Ovary (tissue), 9 donors: ENCODE results near the gene OVAAL. TPM values are rescaled to one million over a fixed set of nuclear protein-coding genes. Genes with fewer than 3 reads are reported as not detected.

Experiments
- DNase-seq, 5 donors: peaks; one replicate each; pipeline ENCODE4 v3.0.0-alpha.2; 2019 to 2020
- H3K27ac ChIP-seq, 2 donors: fragments of 200-600 bp; one replicate each; pipeline versions ENCODE4 v1.5.1 to v1.8.0; 2019 to 2022
- H3K27me3 ChIP-seq: fragments of 200-600 bp; one replicate; pipeline ENCODE4 v1.8.0; 2022
- H3K36me3 ChIP-seq: fragments of 200-600 bp; sonication (generic); one replicate; pipeline ENCODE4 v1.5.1; 2019
- H3K4me1 ChIP-seq: one replicate; pipeline ENCODE4 v1.8.1; 2013; ENCODE audit warnings: mild to moderate bottlenecking, moderate library complexity; ENCODE audit not compliant: insufficient read depth
- H3K4me3 ChIP-seq: fragments of 200-600 bp; sonication (generic); one replicate; pipeline ENCODE4 v1.5.1; 2017
- H3K9me3 ChIP-seq, 2 donors: fragments of 200-600 bp in 1 of 2; sonication (generic) in 1 of 2; one replicate each; pipeline versions ENCODE4 v1.5.1 to v1.8.1; 2013 to 2019; ENCODE audit warnings: mild to moderate bottlenecking in 1 of 2, moderate library complexity in 1 of 2
- EP300 ChIP-seq: sonication (generic); formaldehyde crosslinking; IDR thresholded peaks from one replicate; pipeline ENCODE4 v1.6.1; 2017; ENCODE audit warnings: antibody characterized with exemption
- POLR2A ChIP-seq: fragments of 450-650 bp; IDR thresholded peaks from one replicate; pipeline ENCODE4 v1.6.1; 2017; ENCODE audit warnings: antibody characterized with exemption, mild to moderate bottlenecking, moderate library complexity
- WGBS, 3 donors: extraction: QIAGEN DNeasy Blood & Tissue Kit in 1 of 3; methylation state at CpG; one replicate each; pipeline versions ENCODE4 v1.1.5 to v1.1.7; 2013 to 2017; 5-methylcytosine and 5-hydroxymethylcytosine counted together
- intact Hi-C, 4 donors: fragments of 100-400 bp; cut with DNase I; formaldehyde crosslinking; loops; one replicate each; pipeline versions ENCODE4 v1.11.0 to v1.15.1; 2022 to 2023
- polyA plus RNA-seq, 2 donors: library from polyadenylated mRNA; stranded (reverse); fragments of 200-250 nt in 1 of 2; fragments of 350-450 nt in 1 of 2; fragmentation: Illumina TruSeq in 1 of 2; extraction: RNeasy Lipid Tissue Mini Kit (QIAGEN cat#74804) in 1 of 2; gene quantifications; one replicate each; pipeline ENCODE4 v1.2.3, GENCODE V29; 2013 to 2014
- total RNA-seq, 7 donors: library from RNA; depleted of rRNA in 2 of 7; stranded (reverse); fragments of >200 nt in 2 of 7; fragmentation: NEBNext Ultra II Directional in 3 of 7; extraction: Animal tissue kit (Norgen Biotek cat#: 25700) in 3 of 7; gene quantifications; one replicate each; pipeline versions ENCODE4 v1.1.0 to v1.2.4, GENCODE V29; 2016 to 2023
- TF ChIP-seq, protein P1 (sequence below), 3 donors: fragments of 450-650 bp in 2 of 3; fragments of 200-600 bp in 1 of 3; IDR thresholded peaks; one replicate each; pipeline versions ENCODE4 v1.5.1 to v1.8.0; 2016 to 2022; ENCODE audit warnings: antibody characterized with exemption in 3 of 3, mild to moderate bottlenecking in 1 of 3
- donor health status: DM: no; HTN: no; CAD: no; lungs with moderate emphysema.
- donor health status: DM: no; HTN: no; CAD: no.
- donor health status: Bipolar disorder and iron deficiency.
- donor health status: DM: yes; HTN: yes; CAD: no.
- donor health status: DM: no; HTN: no; CAD: no.
- donor health status: DM: yes; HTN: yes; CAD: no.

The OVAAL gene
- total and polyA plus RNA-seq, 9 donors = not detected

DNA sequence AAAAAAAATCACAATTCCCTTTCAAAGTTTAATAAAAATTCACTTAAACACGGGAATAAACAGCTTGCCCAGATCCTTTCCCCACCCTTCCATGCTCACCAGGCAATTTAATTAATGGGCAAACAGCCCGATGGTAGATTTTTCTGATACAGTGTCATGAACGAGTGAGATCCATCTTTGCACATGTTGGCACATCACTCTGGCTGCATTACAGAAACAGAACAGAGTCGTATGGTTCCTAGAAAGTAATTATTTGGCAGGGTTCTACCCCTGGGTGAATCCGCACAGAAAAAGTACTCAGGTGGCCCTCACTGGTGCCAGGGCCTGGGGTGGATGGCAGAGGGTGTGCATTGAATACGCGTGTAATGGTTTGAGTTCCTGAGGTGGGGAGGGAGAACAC is 24.6 kb upstream of the OVAAL start:
- TF ChIP-seq POLR2A (no peak), EP300 (no peak)
- TF ChIP-seq, protein P1, sequence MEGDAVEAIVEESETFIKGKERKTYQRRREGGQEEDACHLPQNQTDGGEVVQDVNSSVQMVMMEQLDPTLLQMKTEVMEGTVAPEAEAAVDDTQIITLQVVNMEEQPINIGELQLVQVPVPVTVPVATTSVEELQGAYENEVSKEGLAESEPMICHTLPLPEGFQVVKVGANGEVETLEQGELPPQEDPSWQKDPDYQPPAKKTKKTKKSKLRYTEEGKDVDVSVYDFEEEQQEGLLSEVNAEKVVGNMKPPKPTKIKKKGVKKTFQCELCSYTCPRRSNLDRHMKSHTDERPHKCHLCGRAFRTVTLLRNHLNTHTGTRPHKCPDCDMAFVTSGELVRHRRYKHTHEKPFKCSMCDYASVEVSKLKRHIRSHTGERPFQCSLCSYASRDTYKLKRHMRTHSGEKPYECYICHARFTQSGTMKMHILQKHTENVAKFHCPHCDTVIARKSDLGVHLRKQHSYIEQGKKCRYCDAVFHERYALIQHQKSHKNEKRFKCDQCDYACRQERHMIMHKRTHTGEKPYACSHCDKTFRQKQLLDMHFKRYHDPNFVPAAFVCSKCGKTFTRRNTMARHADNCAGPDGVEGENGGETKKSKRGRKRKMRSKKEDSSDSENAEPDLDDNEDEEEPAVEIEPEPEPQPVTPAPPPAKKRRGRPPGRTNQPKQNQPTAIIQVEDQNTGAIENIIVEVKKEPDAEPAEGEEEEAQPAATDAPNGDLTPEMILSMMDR (IDR thresholded peaks at IDR 0.05) = no peak
- Histone ChIP-seq H3K27me3 (no peaks in the 10 kb centered on the region), H3K9me3 (no peaks in the 10 kb centered on the region), H3K4me3 (no peak overlapping the region), H3K4me1 (no peaks in the 10 kb centered on the region), H3K27ac (no peak overlapping the region), H3K36me3 (no peaks in the 10 kb centered on the region)
- DNase-seq = no peak
- WGBS, 3 donors = 72 to 82% (median 81%) methylated on average over 7 of the region's 7 CpGs
- intact Hi-C loops = loop anchor here (5.0 to 10.0 kb wide), 3 partner anchors 321 to 328 kb away; no protein-coding TSS in a partner anchor

DNA sequence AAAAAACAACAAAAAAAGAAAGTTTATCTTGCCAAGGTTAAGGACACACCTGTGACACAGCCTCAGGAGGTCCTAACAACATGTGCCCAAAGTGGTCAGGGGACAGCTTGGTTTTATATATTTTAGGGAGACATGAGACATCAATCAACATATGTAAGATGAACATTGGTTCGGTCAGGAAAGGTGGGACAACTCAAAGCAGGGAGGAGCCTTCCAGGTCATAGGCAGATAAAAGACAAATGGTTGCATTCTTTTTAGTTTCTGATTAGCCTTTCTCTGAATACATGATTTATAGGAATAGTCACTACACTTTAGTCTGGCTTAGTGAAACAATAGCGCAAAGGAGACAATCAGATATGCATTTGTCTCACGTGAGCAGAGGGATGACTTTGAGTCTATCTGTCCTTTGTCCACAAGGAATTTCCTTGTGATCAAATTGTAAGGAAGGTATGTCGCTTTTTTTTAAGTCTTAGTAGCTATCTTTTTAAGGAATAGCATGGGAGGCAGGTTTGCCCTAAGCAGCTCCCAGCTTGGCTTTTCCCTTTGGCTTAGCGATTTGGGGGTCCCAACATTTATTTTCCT is 23.3 kb upstream of the OVAAL start:
- TF ChIP-seq, protein P1 (IDR thresholded peaks at IDR 0.05) = no peak
- Histone ChIP-seq H3K27me3 (no peaks in the 10 kb centered on the region), H3K4me1 (no peaks in the 10 kb centered on the region), H3K4me3 (no peak overlapping the region), H3K36me3 (no peaks in the 10 kb centered on the region), H3K27ac (no peak overlapping the region), H3K9me3 (no peaks in the 10 kb centered on the region)
- intact Hi-C loops = loop anchor here in 1 of 4 donors (10.0 kb wide), 1 partner anchor 319 kb away; no protein-coding TSS in a partner anchor
- WGBS, 3 donors = 83 to 88% (median 83%) methylated on average over 5 of the region's 5 CpGs
- no peak for DNase-seq

DNA sequence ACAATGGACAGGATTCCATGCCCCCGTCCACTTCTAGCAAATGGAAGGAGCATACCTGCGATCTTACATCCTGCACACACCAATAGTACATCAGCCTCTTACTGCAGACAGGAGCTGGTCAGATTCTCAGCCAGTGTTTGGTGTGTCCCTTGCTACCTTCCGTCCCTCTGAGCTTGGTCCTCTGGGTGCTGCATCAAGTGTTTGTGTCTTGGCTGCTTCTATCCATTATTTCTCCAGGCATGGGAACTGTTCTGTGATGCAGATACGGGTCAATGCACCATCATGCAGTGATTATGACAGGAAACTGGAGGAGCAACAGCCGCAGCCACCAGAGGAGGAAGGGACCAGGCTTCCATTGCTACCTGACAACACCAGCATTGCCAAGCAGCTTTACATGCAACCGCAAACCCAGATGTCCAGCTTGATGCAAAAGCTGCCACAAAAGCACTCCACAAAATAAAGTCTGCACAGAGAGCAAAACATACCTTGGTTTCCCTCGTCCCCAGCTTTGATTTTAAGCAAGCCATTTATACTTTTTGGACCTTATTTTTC is 21.9 kb upstream of the OVAAL start:
- Histone ChIP-seq H3K4me3 (no peak overlapping the region), H3K27ac (no peak overlapping the region), H3K4me1 (no peaks in the 10 kb centered on the region), H3K27me3 (no peaks in the 10 kb centered on the region), H3K9me3 (no peaks in the 10 kb centered on the region), H3K36me3 (no peaks in the 10 kb centered on the region)
- no peak for DNase-seq
- WGBS, 3 donors = 85 to 88% (median 85%) methylated on average over 7 of the region's 7 CpGs
- TF ChIP-seq, protein P1 (IDR thresholded peaks at IDR 0.05) = no peak
- no peak for TF ChIP-seq POLR2A
- no peak for TF ChIP-seq EP300
- intact Hi-C loops = loop anchor here in 1 of 4 donors (10.0 kb wide), 1 partner anchor 318 kb away; no protein-coding TSS in a partner anchor

DNA sequence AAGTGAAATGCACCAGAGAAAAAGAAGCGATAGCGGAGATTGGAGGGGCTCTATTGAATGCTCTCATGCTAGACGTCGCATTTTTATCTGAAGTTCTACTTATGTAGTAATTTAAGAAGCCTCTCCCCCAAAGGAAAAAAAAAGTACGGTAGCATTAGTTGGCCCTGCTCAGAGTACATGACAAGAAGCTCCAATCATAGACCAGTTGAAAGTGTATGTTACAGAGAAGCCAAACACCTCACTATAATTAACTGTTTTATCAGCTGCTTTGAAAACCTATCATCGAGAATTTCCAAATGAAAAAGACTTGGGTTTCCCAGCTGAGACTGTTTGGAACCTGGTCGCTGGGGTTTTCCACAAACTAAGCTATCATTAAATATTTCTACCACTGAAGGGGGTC is 19.6 kb upstream of the OVAAL start:
- WGBS, 3 donors = 76 to 84% (median 80%) methylated on average over 7 of the region's 7 CpGs
- H3K4me3 ChIP-seq = no peak overlapping the region
- intact Hi-C loops = loop anchor here in 1 of 4 donors (10.0 kb wide), 1 partner anchor 316 kb away; no protein-coding TSS in a partner anchor
- H3K36me3 ChIP-seq = no peaks in the 10 kb centered on the region
- H3K4me1 ChIP-seq = peaks cover 4% of the 10 kb centered on the region
- H3K9me3 ChIP-seq = no peaks in the 10 kb centered on the region
- TF ChIP-seq POLR2A = no peak
- no peak for TF ChIP-seq EP300
- TF ChIP-seq, protein P1 (IDR thresholded peaks at IDR 0.05) = no peak
- DNase-seq = no peak
- H3K27ac ChIP-seq = no peak overlapping the region
- no peaks in the 10 kb centered on the region for H3K27me3 ChIP-seq
